ENCODE results near the gene UROC1. TPM values are rescaled to one million over a fixed set of nuclear protein-coding genes. Genes with fewer than 3 reads are reported as not detected.
A peak's percentile ranks its signal among the peaks of the same experiment; 100 is the strongest.

Gene UROC1
- total and polyA plus RNA-seq, 2 of the 13 experiments (the other 11 are each of a cell fraction or from before 2014, with no cell fraction given) = 0.71 to 1.3 TPM

GRCh38 chr3:126474498-126475412, 42.8 kb downstream of the UROC1 start (continued):
- TF ChIP-seq ZNF142 (CRISPR knock-in tag; IDR thresholded peaks at IDR 0.05) (no peak), HMG20B (CRISPR knock-in tag; conservative IDR thresholded peaks at IDR 0.05) (no peak), SOX5 (CRISPR knock-in tag; IDR thresholded peaks at IDR 0.05; ENCODE audit: borderline replicate concordance) (no peak), CSRNP2 (CRISPR knock-in tag; conservative IDR thresholded peaks at IDR 0.05; ENCODE audit: low read depth) (no peak), ZHX1 (CRISPR knock-in tag; IDR thresholded peaks at IDR 0.05; ENCODE audit: low read depth) (no peak), ZNF556 (CRISPR knock-in tag; IDR thresholded peaks at IDR 0.05; ENCODE audit: borderline replicate concordance) (no peak), AGO2 (optimal IDR thresholded peaks at IDR 0.05; ENCODE audit: low read depth, low read length) (peak; percentile 57), ZNF451 (CRISPR knock-in tag; IDR thresholded peaks at IDR 0.05) (no peak), FOXM1 (CRISPR knock-in tag; IDR thresholded peaks at IDR 0.05) (no peak), FUBP1 (CRISPR knock-in tag; IDR thresholded peaks at IDR 0.05; ENCODE audit: borderline replicate concordance) (no peak), MTF1 (CRISPR knock-in tag; IDR thresholded peaks at IDR 0.05) (no peak), ZFP90 (CRISPR knock-in tag; IDR thresholded peaks at IDR 0.05; ENCODE audit: borderline replicate concordance) (no peak; the same call in 1 of the 2 replicates), MED13 (CRISPR knock-in tag; IDR thresholded peaks at IDR 0.05) (no peak), MIER2 (CRISPR knock-in tag; IDR thresholded peaks at IDR 0.05) (no peak), SNRNP70 (IDR thresholded peaks at IDR 0.05; ENCODE audit: low read depth, low read length) (no peak), CCDC6 (CRISPR knock-in tag; IDR thresholded peaks at IDR 0.05) (0 out of 2 replicates have a peak, but pooled peaks have one; percentile 29), MAFF (IDR thresholded peaks at IDR 0.05; ENCODE audit: low read depth, low read length) (no peak)
